GM19035 (cell line): ENCODE data around the gene STARD4.
A peak's percentile ranks its signal among the peaks of the same experiment; 100 is the strongest.

Experiments used
- ATAC-seq: cut with Tn5 transposase; IDR thresholded peaks from one replicate; pipeline ENCODE4 v1.9.1; 2021; ENCODE audit not compliant: unreplicated experiment

STARD4 gene

DNA sequence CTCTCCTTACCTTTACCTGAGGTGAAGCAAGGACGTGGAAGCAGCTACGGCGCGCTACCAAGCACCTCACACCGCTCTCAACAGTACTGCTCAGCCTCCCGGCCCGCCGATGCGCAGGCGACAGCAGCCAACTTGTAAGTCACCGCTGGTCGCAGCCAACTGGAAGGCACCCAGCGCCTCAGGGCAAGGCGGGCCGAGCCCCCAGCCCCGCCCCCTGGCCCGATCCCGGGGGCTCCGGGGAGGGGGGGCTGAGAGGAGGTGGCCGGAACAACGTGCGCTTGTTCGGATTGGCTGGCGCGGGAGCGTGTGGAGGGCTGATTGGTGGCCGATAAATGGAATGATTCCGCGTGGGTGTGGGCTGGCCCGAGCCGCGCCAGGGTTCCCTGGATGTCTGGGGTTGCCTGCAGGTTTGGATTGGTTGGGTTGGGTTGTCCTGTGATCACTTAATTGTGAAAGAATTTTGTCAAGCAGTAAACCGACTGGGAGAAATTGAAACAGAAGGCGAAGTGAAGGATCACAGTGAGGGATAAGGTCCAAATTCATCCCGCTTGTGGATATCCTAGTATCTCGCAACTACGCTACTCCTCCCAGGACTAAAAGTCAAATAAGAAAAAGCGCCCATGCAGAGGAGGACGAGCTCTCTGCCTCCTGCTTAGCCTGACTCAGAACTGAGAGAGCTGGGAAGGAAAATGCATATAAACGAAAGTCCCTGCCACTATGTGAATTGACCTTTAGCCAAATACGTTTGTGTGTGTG lies at the start of gene STARD4:
Gene STARD4, minus strand, starts transcription at position 161 of the 756 bp plus-strand sequence. CDS start 5,102 bp downstream, outside the sequence.
- ATAC-seq: peak; percentile 90

GRCh38 chr5:111559680-111560079 lies 47.3 kb upstream of the STARD4 start:
- ATAC-seq: no peak

DNA sequence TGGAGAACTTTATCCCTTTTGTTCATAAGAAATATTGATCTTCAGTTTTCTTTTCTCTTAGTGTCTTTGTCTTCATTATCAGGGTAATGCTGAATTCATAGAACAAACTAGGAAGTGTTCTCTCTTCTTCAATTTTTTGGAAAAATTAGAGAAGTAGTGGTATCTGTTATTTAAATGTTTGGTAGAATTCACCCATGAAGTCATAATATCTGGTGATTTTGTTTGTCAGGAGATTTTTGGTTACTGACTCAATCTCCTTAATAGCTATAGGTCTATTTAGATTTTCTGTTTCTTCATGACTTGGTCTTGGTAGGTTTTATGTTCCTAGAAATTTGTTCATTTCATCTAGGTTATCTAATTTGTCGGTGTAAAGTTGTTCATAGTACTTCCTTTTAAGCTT lies 45.4 kb upstream of the STARD4 start:
- ATAC-seq: no peak

GRCh38 chr5:111557111-111557510 lies 44.8 kb upstream of the STARD4 start:
- no peak for ATAC-seq

GRCh38 chr5:111556501-111556900 lies 44.2 kb upstream of the STARD4 start:
- no peak for ATAC-seq

- no peak for ATAC-seq
Observed at GRCh38 chr5:111555760-111556159, 43.4 kb upstream of the STARD4 start.

GRCh38 chr5:111553868-111554267 lies 41.5 kb upstream of the STARD4 start:
- ATAC-seq: no peak

- ATAC-seq: no peak
Observed at GRCh38 chr5:111552896-111553295, 40.6 kb upstream of the STARD4 start.

GRCh38 chr5:111552492-111552891 lies 40.2 kb upstream of the STARD4 start:
- no peak for ATAC-seq

GRCh38 chr5:111551569-111552275 lies 39.4 kb upstream of the STARD4 start:
- no peak for ATAC-seq

DNA sequence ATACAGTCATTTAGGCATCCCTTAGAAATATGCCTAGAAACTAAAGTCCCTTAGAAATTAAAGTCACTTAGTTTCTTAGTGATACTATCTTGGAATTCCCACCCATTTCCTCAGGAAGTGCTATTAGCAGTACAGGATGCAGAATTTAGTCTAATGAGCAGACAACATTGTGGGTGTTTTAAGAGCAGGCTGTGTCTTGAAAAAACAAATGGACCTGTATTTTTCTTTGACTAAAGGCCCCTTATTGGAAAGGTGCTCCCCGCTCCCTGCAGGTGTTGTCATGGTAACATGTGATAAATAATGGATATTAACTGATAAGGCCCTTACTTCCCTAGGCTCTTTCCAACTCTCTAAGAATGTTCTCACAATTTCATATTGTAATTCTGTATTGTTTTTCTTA lies 38.8 kb upstream of the STARD4 start:
- ATAC-seq: no peak

- peak; percentile 91 for ATAC-seq
Observed at GRCh38 chr5:111550282-111551020, 38.1 kb upstream of the STARD4 start.

GRCh38 chr5:111548992-111549649 lies 36.8 kb upstream of the STARD4 start:
- ATAC-seq: no peak

DNA sequence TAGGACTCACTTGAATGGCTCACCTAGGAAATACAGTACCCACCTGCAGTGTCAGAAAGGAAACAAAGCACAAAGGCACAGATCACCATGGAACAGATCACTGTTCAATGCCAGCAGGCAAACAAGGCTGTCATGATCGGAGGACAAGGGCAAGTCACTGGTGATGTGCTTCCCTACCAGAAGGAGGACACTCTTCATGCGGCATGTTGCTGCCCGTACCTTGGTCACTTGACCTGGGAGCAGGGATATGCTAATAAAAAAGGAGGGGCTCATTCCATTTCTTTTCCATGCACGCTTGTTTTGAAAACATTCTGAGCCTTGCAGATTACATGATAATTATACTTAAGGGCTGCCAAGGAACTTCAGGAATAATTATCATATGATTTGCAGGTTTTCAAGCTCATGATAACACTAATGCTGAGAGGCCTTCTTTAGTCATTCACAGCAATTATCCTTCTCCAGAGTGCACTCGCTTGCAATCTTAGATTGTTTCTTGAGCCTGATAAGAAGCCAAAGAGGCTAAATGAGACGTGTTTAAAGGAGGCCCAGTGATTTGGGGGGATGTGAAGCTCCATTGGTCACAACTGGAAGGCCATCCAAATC lies 36.1 kb upstream of the STARD4 start:
- no peak for ATAC-seq

DNA sequence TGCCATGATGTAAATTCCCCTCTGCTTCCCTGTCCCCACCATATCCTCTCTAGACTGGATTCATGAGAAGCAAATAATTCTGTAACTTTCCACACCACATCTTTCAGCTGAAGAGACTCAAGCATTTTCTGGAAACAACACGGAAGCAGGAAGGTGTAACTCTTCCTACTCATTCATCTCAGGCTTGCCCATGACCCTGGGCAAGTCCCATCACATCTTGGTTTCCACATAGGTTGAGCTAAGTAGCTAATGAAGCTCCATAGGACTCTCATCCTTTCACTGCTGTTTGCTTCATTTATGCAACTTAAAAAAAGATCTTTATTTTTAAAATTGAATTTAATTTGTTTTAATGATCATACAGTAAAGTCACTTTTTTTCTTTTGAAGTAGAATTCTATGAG lies 32.7 kb upstream of the STARD4 start:
- no peak for ATAC-seq

GRCh38 chr5:111537141-111538024 lies 25.0 kb upstream of the STARD4 start:
- no peak for ATAC-seq

DNA sequence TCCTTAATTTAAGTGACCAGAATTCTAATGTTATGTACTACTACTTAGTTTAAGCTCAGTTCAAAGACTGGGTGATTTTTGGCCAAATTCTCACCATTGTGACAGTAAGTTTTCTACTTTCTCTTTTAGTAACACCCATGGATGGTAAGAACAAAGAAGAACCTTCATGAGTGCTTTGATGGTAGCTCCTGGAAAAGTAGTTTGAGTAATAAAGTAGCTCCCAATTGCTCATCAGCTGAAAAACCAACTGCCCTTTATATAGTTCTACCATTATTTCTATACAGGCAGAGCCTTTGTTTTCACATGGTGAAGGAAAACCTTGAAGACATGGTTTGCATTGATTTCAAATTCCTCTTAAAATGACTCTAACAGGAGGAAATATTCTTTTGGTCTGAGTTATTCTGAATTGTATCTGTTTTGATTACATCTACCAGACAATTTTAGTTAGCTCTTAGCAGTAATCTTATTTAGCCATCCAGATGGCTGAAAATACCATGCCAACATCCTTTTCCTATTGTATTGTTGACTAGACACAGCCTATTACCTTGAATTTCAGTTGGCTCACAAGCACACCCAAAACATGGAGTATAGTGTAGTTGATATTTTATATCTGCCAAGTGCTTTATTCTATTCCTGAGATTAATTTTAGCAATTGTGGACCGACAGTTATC lies 23.7 kb upstream of the STARD4 start:
- ATAC-seq: no peak

- ATAC-seq: no peak
Observed at GRCh38 chr5:111532886-111533582, 20.7 kb upstream of the STARD4 start.

DNA sequence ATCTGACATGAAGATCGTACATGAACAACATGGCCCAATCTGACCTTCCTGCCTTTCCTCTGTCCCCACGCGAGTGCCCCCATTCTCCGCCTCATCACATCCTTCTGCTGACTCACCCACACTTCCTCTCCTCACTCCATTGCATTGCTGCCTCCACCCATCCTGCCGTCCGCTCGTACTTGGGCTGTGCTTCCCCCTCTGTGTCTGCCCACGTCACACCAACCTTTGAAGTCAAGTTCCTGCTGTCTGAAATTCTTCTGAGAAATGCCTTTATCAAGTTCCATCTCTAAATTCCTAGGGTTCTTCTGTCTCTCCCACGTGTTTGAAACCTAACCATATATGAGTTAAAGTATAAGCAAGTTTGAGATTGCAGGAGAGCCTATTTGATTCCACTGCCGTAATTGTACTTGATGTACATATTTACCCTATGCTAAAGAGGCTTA lies 18.0 kb upstream of the STARD4 start:
- peak; percentile 88 for ATAC-seq
